HCT116 (cell line): ENCODE data around the gene SIX3. TPM values are rescaled to one million over a fixed set of nuclear protein-coding genes. Genes with fewer than 3 reads are reported as not detected.

Source experiments
- ATAC-seq: fragments of 200-7000 bp; cut with Tn5 transposase; 2 replicates; pipeline ENCODE4 v1.9.1; 2020; ENCODE audit warnings: mild to moderate bottlenecking, moderate library complexity
- BruUV-seq: library from RNA; stranded (reverse); fragments of 400-500 nt; replicated peaks from 2 replicates; lab custom pipeline; 2021; lab: Mats Ljungman, UMichigan
- CTCF ChIA-PET: fragments of 300-600 bp; sonication (Branson Sonifier 250); formaldehyde crosslinking; loops from one replicate; lab custom pipeline; 2021; ENCODE audit warnings: antibody characterized with exemption; lab: Charles Lee
- POLR2A ChIA-PET: fragments of 300-600, 350-600 bp; sonication (Branson Sonifier 250); formaldehyde crosslinking; loops from one replicate; lab custom pipeline; 2021; ENCODE audit warnings: antibody characterized with exemption; lab: Charles Lee
- RAD21 ChIA-PET, 2 experiments: fragments of 300-600 bp; sonication (Branson Sonifier 250); formaldehyde crosslinking; loops; one replicate each; lab custom pipeline; 2023; ENCODE audit warnings: low total read pairs in 2 of 2; ENCODE audit not compliant: uncharacterized antibody in 2 of 2, unreplicated experiment in 2 of 2, low non-redundant PET in 1 of 2; lab: Charles Lee
- DNase-seq: peaks from one replicate; pipeline ENCODE4 v3.0.0-alpha.2; 2010; ENCODE audit warnings: low read depth, low spot score
- H2AFZ ChIP-seq: fragments of 200-600 bp; shearing (Covaris generic), sonication (generic); 2 replicates; pipeline ENCODE4 v1.6.1; 2017; ENCODE audit warnings: low read depth, mixed run types, mixed read lengths, antibody characterized with exemption, low read length; ENCODE audit not compliant: poor library complexity, severe bottlenecking
- H3K27ac ChIP-seq: 2 replicates; pipeline ENCODE4 v1.5.1; 2012; ENCODE audit warnings: low read depth, low read length
- H3K27me3 ChIP-seq: fragments of 200-600 bp; sonication (generic); 2 replicates; pipeline ENCODE4 v1.6.1; 2016; ENCODE audit warnings: mixed run types, low read length, mixed read lengths; ENCODE audit not compliant: insufficient read depth
- H3K36me3 ChIP-seq, 2 experiments: fragments of 200-500 bp in 1 of 2; fragments of 200-600 bp in 1 of 2; sonication (Bioruptor generic) in 1 of 2; sonication (generic) in 1 of 2; 2 replicates each; pipeline versions ENCODE4 v1.5.1 to v1.6.1; 2014 to 2016; ENCODE audit warnings: low read length in 2 of 2, inconsistent platforms in 1 of 2, mixed read lengths in 1 of 2, mixed run types in 1 of 2; ENCODE audit not compliant: insufficient read depth in 2 of 2, control insufficient read depth in 1 of 2
- H3K4me1 ChIP-seq, 2 experiments: fragments of 200-600 bp in 1 of 2; sonication (generic) in 1 of 2; 2 replicates each; pipeline versions ENCODE4 v1.5.1 to v1.6.1; 2012 to 2017; ENCODE audit warnings: low read length in 2 of 2, inconsistent platforms in 1 of 2, mild to moderate bottlenecking in 1 of 2, mixed read lengths in 1 of 2, mixed run types in 1 of 2, moderate library complexity in 1 of 2; ENCODE audit not compliant: insufficient read depth in 2 of 2, control insufficient read depth in 1 of 2
- H3K4me2 ChIP-seq: fragments of 200-600 bp; sonication (generic); 2 replicates; pipeline ENCODE4 v1.6.1; 2017; ENCODE audit warnings: mixed run types, low read length, mixed read lengths
- H3K4me3 ChIP-seq, 2 experiments: fragments of 200-600 bp in 1 of 2; sonication (generic) in 1 of 2; replicated peaks in 1 of 2; 2 replicates each; pipeline ENCODE4 v1.5.1; 2011 to 2016; ENCODE audit warnings: low read length in 2 of 2, control low read depth in 1 of 2, low read depth in 1 of 2, mild to moderate bottlenecking in 1 of 2, mixed read lengths in 1 of 2, mixed run types in 1 of 2
- H3K79me2 ChIP-seq: fragments of 200-600 bp; sonication (generic); 2 replicates; pipeline ENCODE4 v1.6.1; 2017; ENCODE audit warnings: mild to moderate bottlenecking, mixed run types, low read length, moderate library complexity, mixed read lengths; ENCODE audit not compliant: insufficient read depth
- H3K9ac ChIP-seq: fragments of 200-600 bp; sonication (generic); 2 replicates; pipeline ENCODE4 v1.6.1; 2016; ENCODE audit warnings: low read length, mixed read lengths
- H3K9me2 ChIP-seq: fragments of 200-600 bp; sonication (generic), shearing (Covaris generic); 2 replicates; pipeline ENCODE4 v1.6.1; 2017; ENCODE audit warnings: mixed run types, mild to moderate bottlenecking, moderate library complexity; ENCODE audit not compliant: insufficient read depth
- H3K9me3 ChIP-seq, 2 experiments: fragments of 200-500 bp in 1 of 2; fragments of 200-600 bp in 1 of 2; sonication (Bioruptor generic) in 1 of 2; sonication (generic) in 1 of 2; 2 replicates each; pipeline ENCODE4 v1.6.1; 2014 to 2017; ENCODE audit warnings: low read length in 2 of 2, mixed read lengths in 2 of 2, inconsistent platforms in 1 of 2, low read depth in 1 of 2, mild to moderate bottlenecking in 1 of 2, mixed run types in 1 of 2, moderate library complexity in 1 of 2; ENCODE audit not compliant: control insufficient read depth in 1 of 2, insufficient read depth in 1 of 2
- H4K20me1 ChIP-seq: fragments of 200-600 bp; sonication (generic), shearing (Covaris generic); 2 replicates; pipeline ENCODE4 v1.6.1; 2017; ENCODE audit warnings: mixed run types, mild to moderate bottlenecking, moderate library complexity; ENCODE audit not compliant: insufficient read depth
- ATF3 ChIP-seq: IDR thresholded peaks from 2 replicates; pipeline ENCODE4 v1.6.1; 2012
- CEBPB ChIP-seq: IDR thresholded peaks from 2 replicates; pipeline ENCODE4 v1.6.1; 2012; ENCODE audit warnings: low read depth
- EGR1 ChIP-seq: IDR thresholded peaks from 2 replicates; pipeline ENCODE4 v1.6.1; 2012; ENCODE audit warnings: low read depth
- ELF1 ChIP-seq: IDR thresholded peaks from 2 replicates; pipeline ENCODE4 v1.6.1; 2012; ENCODE audit warnings: low read depth, borderline replicate concordance
- EZH2 ChIP-seq: fragments of 200-600 bp; sonication (generic); IDR thresholded peaks from 2 replicates; pipeline ENCODE4 v1.6.1; 2017; ENCODE audit warnings: antibody characterized with exemption, mixed run types
- EZH2phosphoT487 ChIP-seq: fragments of 200-600 bp; IDR thresholded peaks from 2 replicates; pipeline ENCODE4 v1.6.1; 2018; ENCODE audit warnings: antibody characterized with exemption, borderline replicate concordance
- MAX ChIP-seq: IDR thresholded peaks from 2 replicates; pipeline ENCODE4 v1.6.1; 2012
- POLR2A ChIP-seq: IDR thresholded peaks from 2 replicates; pipeline ENCODE4 v1.7.0; 2011; ENCODE audit warnings: borderline replicate concordance; ENCODE audit not compliant: insufficient read depth, insufficient read length; ENCODE audit errors: extremely low read depth
- POLR2AphosphoS5 ChIP-seq: IDR thresholded peaks from 2 replicates; pipeline ENCODE4 v1.6.1; 2011; ENCODE audit warnings: mild to moderate bottlenecking, low read depth, low read length, moderate library complexity
- REST ChIP-seq: IDR thresholded peaks from 2 replicates; pipeline ENCODE4 v1.6.1; 2012; ENCODE audit warnings: low read depth
- SIN3A ChIP-seq: IDR thresholded peaks from 2 replicates; pipeline ENCODE4 v1.6.1; 2012; ENCODE audit warnings: low read depth
- SRF ChIP-seq: IDR thresholded peaks from 2 replicates; pipeline ENCODE4 v1.6.1; 2012; ENCODE audit warnings: low read depth
- TCF7L2 ChIP-seq: IDR thresholded peaks from 2 replicates; pipeline ENCODE4 v1.7.0; 2011; ENCODE audit warnings: borderline replicate concordance, inconsistent platforms; ENCODE audit not compliant: insufficient read depth, insufficient read length; ENCODE audit errors: extremely low read depth
- YY1 ChIP-seq: IDR thresholded peaks from 2 replicates; pipeline ENCODE4 v1.6.1; 2011; ENCODE audit warnings: low read length, low read depth, moderate library complexity, mild to moderate bottlenecking; ENCODE audit not compliant: insufficient replicate concordance; ENCODE audit errors: extremely low read depth
- ZBTB33 ChIP-seq: IDR thresholded peaks from 2 replicates; pipeline ENCODE4 v1.6.1; 2011; ENCODE audit warnings: mild to moderate bottlenecking, low read length, moderate library complexity; ENCODE audit not compliant: insufficient replicate concordance; ENCODE audit errors: extremely low read depth
- intact Hi-C: fragments of 100-400 bp; cut with micrococcal nuclease; formaldehyde crosslinking; loops from 2 replicates; pipeline ENCODE4 v1.10.0; 2022
- total RNA-seq: library from RNA; stranded (reverse); gene quantifications from one replicate; pipeline ENCODE4 v1.2.1, GENCODE V29; 2021; ENCODE audit not compliant: unreplicated experiment

The SIX3 gene
- total RNA-seq, 1 experiment from 2014 or later: 1.2 TPM

GRCh38 chr2:44960871-44961270 is 19.4 kb downstream of the SIX3 start (continued):
- TF ChIP-seq POLR2AphosphoS5 (no peak), SIN3A (no peak), MAX (no peak), REST (no peak), CEBPB (no peak)

GRCh38 chr2:44962176-44962695 is 20.7 kb downstream of the SIX3 start:
- POLR2A ChIA-PET: no interaction called here
- no peaks in the 10 kb centered on the region for H3K27me3 ChIP-seq
- H3K9me3 ChIP-seq: no peaks in the 10 kb centered on the region
- no peak overlapping the region for H3K9ac ChIP-seq
- RAD21 ChIA-PET: no interaction called here
- CTCF ChIA-PET: interaction anchor here (1.0 kb wide), 1 partner anchor 535 kb away, joined by 3 read pairs; no protein-coding TSS in a partner anchor
- H3K4me1 ChIP-seq: peaks cover 0 to 16% of the 10 kb centered on the region in 2 experiments; a peak in 2 of 4 replicates
- H3K9me2 ChIP-seq: no peaks in the 10 kb centered on the region
- H3K79me2 ChIP-seq: no peaks in the 10 kb centered on the region
- intact Hi-C loops: no loop called here
- no TSS peak for BruUV-seq
- no peaks in the 10 kb centered on the region for H4K20me1 ChIP-seq
- H3K27ac ChIP-seq: no peak overlapping the region
- no peak for ATAC-seq
- H3K4me2 ChIP-seq: no peak overlapping the region
- DNase-seq: no peak
- H2AFZ ChIP-seq: no peak overlapping the region
- H3K4me3 ChIP-seq: no peak overlapping the region
- H3K36me3 ChIP-seq: no peaks in the 10 kb centered on the region
- no peak for TF ChIP-seq EZH2phosphoT487
- TF ChIP-seq REST: no peak
- no peak for TF ChIP-seq ZBTB33
- TF ChIP-seq EZH2: no peak
- no peak for TF ChIP-seq TCF7L2
- no peak for TF ChIP-seq EGR1
- TF ChIP-seq SRF: no peak
- no peak for TF ChIP-seq SIN3A
- TF ChIP-seq ELF1: no peak
- TF ChIP-seq ATF3: no peak
- no peak for TF ChIP-seq YY1
- no peak for TF ChIP-seq POLR2A
